ENCODE data around the gene ANO1.

The ANO1 gene

GRCh38 chr11:70072461-70072860 lies 5.7 kb upstream of the ANO1 start:
- TF ChIP-seq CTCF (IDR thresholded peaks at IDR 0.05): no peak

DNA sequence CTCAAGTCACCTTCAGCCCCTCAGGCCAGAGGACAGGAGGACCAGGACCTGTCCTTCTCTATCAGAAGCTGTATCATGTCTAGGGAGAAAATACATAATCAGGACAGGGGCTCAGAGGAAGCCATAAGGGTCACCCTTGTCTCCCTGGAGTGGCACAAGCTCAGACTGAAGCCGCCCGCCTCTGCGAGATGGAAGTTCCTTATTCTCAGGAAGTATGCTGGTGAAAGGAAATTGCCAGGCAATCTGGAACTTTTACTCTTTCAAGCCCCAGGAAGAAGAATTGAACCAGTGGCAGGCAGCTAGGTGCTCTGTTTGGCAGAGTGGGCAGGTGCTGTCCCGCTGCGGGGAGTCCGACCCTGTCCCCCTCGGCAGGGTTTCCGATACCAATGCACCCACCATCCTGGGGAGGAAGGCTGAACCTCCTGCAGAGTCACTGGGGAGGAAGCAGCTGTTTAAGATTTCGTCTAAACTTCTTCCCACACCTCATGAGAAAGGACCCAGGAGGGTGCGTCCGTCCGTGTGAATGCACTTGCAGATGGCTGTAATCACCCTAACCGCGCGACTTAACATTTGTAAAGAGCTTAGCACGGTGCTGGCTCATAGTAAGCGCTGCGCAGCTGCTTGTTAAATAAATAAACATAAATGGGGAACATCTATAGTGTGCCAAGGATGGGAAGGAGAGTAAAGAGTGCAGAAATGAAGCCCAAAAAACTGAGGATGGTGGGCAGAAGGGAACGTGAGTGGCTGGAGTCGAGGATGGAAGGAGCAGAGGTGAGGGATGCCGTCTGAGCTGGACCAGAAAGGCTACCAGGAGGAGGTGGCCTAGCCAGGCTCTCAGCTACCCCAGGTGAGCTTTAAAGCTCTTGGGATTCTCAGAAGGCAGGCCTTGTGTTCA lies 5.0 kb upstream of the ANO1 start:
- TF ChIP-seq CTCF (IDR thresholded peaks at IDR 0.05): no peak

- no peak for TF ChIP-seq CTCF (IDR thresholded peaks at IDR 0.05)
These were observed 4.2 kb upstream of the ANO1 start for GRCh38 chr11:70073871-70074371.

DNA sequence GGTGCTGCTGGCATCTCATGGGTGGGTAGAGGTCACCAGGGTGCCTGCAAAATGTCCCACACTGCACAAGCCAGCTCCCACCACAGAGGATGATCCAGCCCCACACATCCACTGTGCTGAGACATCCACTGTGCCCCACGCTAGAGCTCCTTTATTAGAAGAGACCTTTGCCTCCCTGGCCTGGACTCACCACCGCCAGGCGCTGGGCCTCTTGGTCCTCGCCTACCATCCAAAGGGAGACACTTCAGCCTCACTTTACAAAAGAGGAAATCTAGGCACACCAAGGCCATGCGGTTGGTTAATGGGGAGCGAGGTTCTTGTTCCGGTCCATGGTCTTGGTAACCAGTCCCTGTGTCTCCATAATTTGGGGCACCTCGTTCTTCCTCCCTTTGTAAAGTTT lies 3.4 kb upstream of the ANO1 start:
- no peak for TF ChIP-seq CTCF (IDR thresholded peaks at IDR 0.05)

- TF ChIP-seq CTCF (IDR thresholded peaks at IDR 0.05): no peak
These were observed 2.3 kb upstream of the ANO1 start for GRCh38 chr11:70075836-70076235.

- TF ChIP-seq CTCF (IDR thresholded peaks at IDR 0.05): no peak
These were observed 1.6 kb upstream of the ANO1 start for GRCh38 chr11:70076461-70076931.

- no peak for TF ChIP-seq CTCF (IDR thresholded peaks at IDR 0.05)
These were observed 564 bp upstream of the ANO1 start for GRCh38 chr11:70077411-70078094.
